Measurements from ENCODE around the gene DOCK6. TPM values are rescaled to one million over a fixed set of nuclear protein-coding genes. Genes with fewer than 3 reads are reported as not detected.

Gene DOCK6
- total RNA-seq, 1 experiment from 2014 or later: 54.8 TPM

- H3K9me3 Mint-ChIP-seq (ENCODE audit: low read depth, unreplicated experiment): no peaks in the 10 kb centered on the region
- CTCF ChIA-PET: interaction anchor here (0.7 kb wide), 1 partner anchor 9 kb away, joined by 4 read pairs; no protein-coding TSS in a partner anchor
- intact Hi-C loops (cut with micrococcal nuclease; ENCODE audit: unreplicated experiment): no loop called here
- H3K4me1 Mint-ChIP-seq (ENCODE audit: low read depth, unreplicated experiment): no peaks in the 10 kb centered on the region
- no peak overlapping the region for H3K4me3 Mint-ChIP-seq (ENCODE audit: low read depth, unreplicated experiment)
- DNase-seq: no peak
- no peak overlapping the region for H3K27ac Mint-ChIP-seq (ENCODE audit: unreplicated experiment)
- peaks cover 11% of the 10 kb centered on the region for H3K36me3 Mint-ChIP-seq (ENCODE audit: insufficient read depth, unreplicated experiment)
- no TSS peak for BruUV-seq (replicated peaks)
- TF ChIP-seq CTCF (IDR thresholded peaks at IDR 0.05; ENCODE audit: unreplicated experiment): no peak
- H3K27me3 Mint-ChIP-seq (ENCODE audit: unreplicated experiment): no peaks in the 10 kb centered on the region
Observed at GRCh38 chr19:11237321-11237720, 25.0 kb downstream of the DOCK6 start.

- BruUV-seq (replicated peaks): no TSS peak
- intact Hi-C loops (cut with micrococcal nuclease; ENCODE audit: unreplicated experiment): no loop called here
- no peak for DNase-seq
- H3K4me3 Mint-ChIP-seq (ENCODE audit: low read depth, unreplicated experiment): no peak overlapping the region
- no peaks in the 10 kb centered on the region for H3K9me3 Mint-ChIP-seq (ENCODE audit: low read depth, unreplicated experiment)
- no peaks in the 10 kb centered on the region for H3K4me1 Mint-ChIP-seq (ENCODE audit: low read depth, unreplicated experiment)
- H3K27me3 Mint-ChIP-seq (ENCODE audit: unreplicated experiment): no peaks in the 10 kb centered on the region
- H3K27ac Mint-ChIP-seq (ENCODE audit: unreplicated experiment): no peak overlapping the region
- H3K36me3 Mint-ChIP-seq (ENCODE audit: insufficient read depth, unreplicated experiment): peaks cover 10% of the 10 kb centered on the region
- CTCF ChIA-PET: interaction anchor here (0.7 kb wide), 1 partner anchor 9 kb away, joined by 4 read pairs; no protein-coding TSS in a partner anchor
- no peak for TF ChIP-seq CTCF (IDR thresholded peaks at IDR 0.05; ENCODE audit: unreplicated experiment)
Observed at GRCh38 chr19:11236324-11237301, 25.7 kb downstream of the DOCK6 start.

- CTCF ChIA-PET: interaction anchor here (0.7 kb wide), 1 partner anchor 302 kb away, joined by 3 read pairs; no protein-coding TSS in a partner anchor
Observed at GRCh38 chr19:11234486-11235075, 27.7 kb downstream of the DOCK6 start.

GRCh38 chr19:11233073-11233472, 29.3 kb downstream of the DOCK6 start:
- Mint-ChIP-seq H3K36me3 (ENCODE audit: insufficient read depth, unreplicated experiment) (no peaks in the 10 kb centered on the region), H3K4me1 (ENCODE audit: low read depth, unreplicated experiment) (no peaks in the 10 kb centered on the region), H3K9me3 (ENCODE audit: low read depth, unreplicated experiment) (no peaks in the 10 kb centered on the region), H3K27me3 (ENCODE audit: unreplicated experiment) (no peaks in the 10 kb centered on the region), H3K4me3 (ENCODE audit: low read depth, unreplicated experiment) (no peak overlapping the region), H3K27ac (ENCODE audit: unreplicated experiment) (no peak overlapping the region)
- no peak for DNase-seq
- intact Hi-C loops (cut with micrococcal nuclease; ENCODE audit: unreplicated experiment): no loop called here
- CTCF ChIA-PET: no interaction called here
- no peak for TF ChIP-seq CTCF (IDR thresholded peaks at IDR 0.05; ENCODE audit: unreplicated experiment)
- BruUV-seq (replicated peaks): no TSS peak

More at GRCh38 chr19:11234486-11235075, 27.7 kb downstream of the DOCK6 start:
- no peak for TF ChIP-seq CTCF (IDR thresholded peaks at IDR 0.05; ENCODE audit: unreplicated experiment)
- Mint-ChIP-seq H3K36me3 (ENCODE audit: insufficient read depth, unreplicated experiment) (peaks cover 5% of the 10 kb centered on the region), H3K27me3 (ENCODE audit: unreplicated experiment) (no peaks in the 10 kb centered on the region), H3K4me3 (ENCODE audit: low read depth, unreplicated experiment) (no peak overlapping the region), H3K4me1 (ENCODE audit: low read depth, unreplicated experiment) (no peaks in the 10 kb centered on the region), H3K9me3 (ENCODE audit: low read depth, unreplicated experiment) (no peaks in the 10 kb centered on the region), H3K27ac (ENCODE audit: unreplicated experiment) (no peak overlapping the region)
- no TSS peak for BruUV-seq (replicated peaks)
- intact Hi-C loops (cut with micrococcal nuclease; ENCODE audit: unreplicated experiment): no loop called here
- DNase-seq: no peak
